Stomach smooth muscle (tissue), 2 donors: Measurements from ENCODE around the gene MCM7.
"Not testable (repeated sequence)": the region's sequence is repeated elsewhere in the genome, so short reads cannot be mapped to it uniquely, and the experiment has no call there.

Experiments
- H3K27ac ChIP-seq: one replicate; pipeline ENCODE4 v1.7.0; 2013; ENCODE audit warnings: mild to moderate bottlenecking, low read length, inconsistent platforms
- H3K27me3 ChIP-seq, 2 donors: one replicate each; pipeline ENCODE4 v1.7.0; 2013; ENCODE audit warnings: low read length in 2 of 2; ENCODE audit not compliant: insufficient read depth in 2 of 2, control insufficient read depth in 1 of 2
- H3K36me3 ChIP-seq, 2 donors: one replicate each; pipeline ENCODE4 v1.7.0; 2013; ENCODE audit warnings: low read length in 2 of 2; ENCODE audit not compliant: control insufficient read depth in 2 of 2, insufficient read depth in 2 of 2
- H3K4me1 ChIP-seq: one replicate; pipeline ENCODE4 v1.7.0; 2013; ENCODE audit warnings: low read length; ENCODE audit not compliant: control insufficient read depth, insufficient read depth
- H3K4me3 ChIP-seq, 2 donors: one replicate each; pipeline ENCODE4 v1.7.0; 2013; ENCODE audit warnings: low read length in 2 of 2
- H3K9ac ChIP-seq, 2 donors: one replicate each; pipeline ENCODE4 v1.7.0; 2013; ENCODE audit warnings: low read length in 2 of 2, mild to moderate bottlenecking in 1 of 2
- H3K9me3 ChIP-seq, 2 donors: one replicate each; pipeline ENCODE4 v1.7.0; 2013; ENCODE audit warnings: low read length in 2 of 2; ENCODE audit not compliant: control insufficient read depth in 2 of 2
- donor health status: healthy.
- donor health status: Pancreatic carcinoma.

MCM7 gene

GRCh38 chr7:100130608-100131453 is 29.6 kb upstream of the MCM7 start:
- H3K27ac ChIP-seq: no peak overlapping the region
- peak overlapping the region; percentile 44 to 46 for H3K4me3 ChIP-seq

DNA sequence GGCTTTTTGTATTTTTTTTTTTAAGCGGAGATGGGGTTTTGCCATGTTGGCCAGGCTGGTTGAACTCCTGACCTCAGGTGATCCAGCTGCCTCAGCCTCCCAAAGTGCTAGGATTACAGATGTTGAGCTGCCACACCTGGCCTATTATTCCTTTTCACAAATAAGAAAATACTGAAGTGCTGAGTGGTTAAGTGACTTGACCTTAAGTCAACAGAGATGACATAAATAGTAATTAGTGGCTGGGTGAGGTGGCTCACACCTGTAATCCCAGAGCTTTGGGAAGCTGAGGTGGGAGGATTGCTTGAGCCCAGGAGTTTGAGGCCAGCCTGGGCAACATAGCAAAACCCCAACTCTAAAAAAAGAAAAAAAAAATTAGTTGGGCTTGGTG is 29.0 kb upstream of the MCM7 start:
- H3K9ac ChIP-seq, H3K4me3 ChIP-seq, H3K36me3 ChIP-seq, H3K9me3 ChIP-seq, H3K27ac ChIP-seq, H3K27me3 ChIP-seq: not testable (repeated sequence)
- H3K4me1 ChIP-seq: peaks cover 29% of the 10 kb centered on the region

More at GRCh38 chr7:100130608-100131453, 29.6 kb upstream of the MCM7 start:
- Histone ChIP-seq H3K9ac (peak overlapping the region; percentile 36 to 57), H3K27me3 (no peaks in the 10 kb centered on the region), H3K4me1 (peaks cover 24% of the 10 kb centered on the region), H3K36me3 (no peaks in the 10 kb centered on the region), H3K9me3 (no peaks in the 10 kb centered on the region)

DNA sequence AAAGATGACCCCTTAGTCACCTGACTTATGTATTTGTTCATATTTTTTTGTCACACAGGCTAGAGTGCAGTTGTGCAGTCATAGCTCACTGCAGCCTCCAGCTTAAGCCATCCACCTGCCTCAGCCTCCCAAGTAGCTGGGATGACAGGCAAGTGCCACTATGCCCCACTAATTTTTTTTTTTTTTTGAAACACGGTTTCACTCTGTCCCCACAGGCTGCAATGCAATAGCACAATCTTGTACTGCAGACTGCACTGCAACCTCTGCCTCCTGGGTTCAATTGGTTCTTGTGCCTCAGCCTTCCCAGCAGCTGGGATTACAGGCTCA is 27.4 kb upstream of the MCM7 start:
- Histone ChIP-seq H3K36me3 (peaks cover 0 to 7% of the 10 kb centered on the region in 2 donors), H3K27ac (no peak overlapping the region), H3K4me1 (peaks cover 29% of the 10 kb centered on the region), H3K9ac (peak overlapping the region in 1 of 2 donors; percentile 29), H3K27me3 (no peaks in the 10 kb centered on the region), H3K9me3 (no peaks in the 10 kb centered on the region), H3K4me3 (peak overlapping the region in 1 of 2 donors; percentile 94)

DNA sequence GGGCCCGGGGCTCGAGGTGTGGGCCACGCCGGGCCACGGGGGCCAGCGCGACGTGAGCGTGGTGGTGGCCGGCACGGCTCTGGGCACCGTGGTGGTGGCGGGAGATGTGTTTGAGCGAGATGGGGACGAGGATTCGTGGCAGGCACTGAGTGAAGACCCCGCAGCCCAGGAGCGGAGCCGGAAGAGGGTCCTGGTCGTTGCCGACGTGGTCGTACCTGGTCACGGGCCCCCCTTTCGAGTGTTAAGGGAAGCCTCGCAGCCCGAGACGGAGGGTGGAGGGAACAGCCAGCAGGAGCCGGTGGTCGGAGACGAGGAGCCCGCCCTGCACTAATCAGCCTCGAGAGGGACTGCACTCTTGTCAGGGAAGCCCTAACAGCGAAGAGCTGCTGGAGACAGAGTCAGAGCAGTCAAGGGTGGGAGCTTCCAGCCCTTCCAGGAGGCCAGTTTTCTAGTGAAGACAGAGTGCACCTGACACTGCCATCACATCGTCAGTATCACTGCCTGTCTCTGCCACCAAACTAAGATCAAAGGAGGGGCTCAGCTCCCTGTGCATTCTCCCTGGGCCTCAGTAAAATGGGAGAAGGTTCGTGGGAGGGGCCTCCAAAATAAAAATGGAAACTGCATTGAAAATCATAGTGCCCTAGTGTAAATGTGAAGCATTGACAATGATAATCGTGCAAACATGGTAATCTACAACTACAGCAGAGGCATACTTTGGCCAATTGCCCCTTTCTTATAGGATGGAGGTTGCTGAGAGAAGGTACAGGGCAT is 26.9 kb upstream of the MCM7 start:
- Histone ChIP-seq H3K27me3 (no peaks in the 10 kb centered on the region), H3K4me3 (peak overlapping the region; percentile 94 to 96), H3K9ac (peak overlapping the region; percentile 95 to 97), H3K4me1 (peaks cover 29% of the 10 kb centered on the region), H3K27ac (peak overlapping the region; percentile 97), H3K36me3 (peaks cover 0 to 7% of the 10 kb centered on the region in 2 donors), H3K9me3 (no peaks in the 10 kb centered on the region)

DNA sequence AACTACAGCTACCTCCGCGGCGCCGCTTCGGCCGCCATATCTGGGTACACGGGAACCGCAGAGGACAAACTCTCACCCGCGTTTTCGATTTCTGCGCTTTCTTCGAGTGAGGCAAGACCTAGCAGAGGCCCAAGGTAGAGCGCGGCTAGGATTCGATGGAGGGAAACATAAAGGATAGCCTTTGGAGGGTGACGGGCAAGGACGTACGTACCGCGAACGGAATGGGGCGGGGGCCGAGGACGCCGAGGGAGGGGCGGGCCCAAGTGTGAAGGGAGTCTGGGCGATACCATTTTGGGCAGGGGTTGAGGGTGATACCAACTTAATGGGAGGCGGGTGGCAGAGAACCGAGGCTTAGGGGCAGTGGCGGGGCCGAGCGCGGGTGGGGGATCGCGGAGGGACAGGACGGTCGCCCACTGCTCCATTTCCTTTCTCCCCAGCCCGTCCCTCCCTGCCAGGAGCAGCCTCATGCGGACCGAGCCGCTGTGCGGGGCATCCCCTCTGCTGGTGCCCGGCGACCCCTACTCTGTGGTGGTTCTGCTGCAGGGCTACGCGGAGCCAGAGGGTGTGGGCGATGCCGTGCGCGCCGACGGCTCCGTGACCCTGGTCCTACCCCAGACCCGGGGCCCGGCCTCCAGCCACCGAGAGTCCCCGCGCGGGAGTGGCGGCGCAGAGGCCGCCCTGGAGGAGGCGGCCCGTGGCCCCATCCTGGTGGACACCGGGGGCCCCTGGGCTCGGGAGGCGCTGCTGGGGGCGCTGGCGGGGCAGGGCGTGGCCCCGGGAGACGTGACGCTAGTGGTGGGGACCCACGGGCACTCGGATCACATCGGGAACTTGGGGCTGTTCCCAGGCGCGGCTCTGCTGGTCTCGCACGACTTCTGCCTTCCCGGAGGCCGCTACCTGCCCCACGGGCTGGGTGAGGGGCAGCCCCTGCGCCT is 26.0 kb upstream of the MCM7 start, which contains the start of gene MBLAC1:
Gene MBLAC1 (plus strand): TSS at position 37 of the 935 bp plus-strand sequence. CDS start 429 bp downstream, at position 466.
- Histone ChIP-seq H3K4me3 (peak within 1 kb of the TSS; percentile 94 to 96), H3K4me1 (peaks cover 32% of the 10 kb centered on the region), H3K27me3 (no peaks in the 10 kb centered on the region), H3K36me3 (peaks cover 2 to 7% of the 10 kb centered on the region in 2 donors), H3K9me3 (no peaks in the 10 kb centered on the region), H3K9ac (peak within 1 kb of the TSS; percentile 95 to 97), H3K27ac (peak within 1 kb of the TSS; percentile 97)

DNA sequence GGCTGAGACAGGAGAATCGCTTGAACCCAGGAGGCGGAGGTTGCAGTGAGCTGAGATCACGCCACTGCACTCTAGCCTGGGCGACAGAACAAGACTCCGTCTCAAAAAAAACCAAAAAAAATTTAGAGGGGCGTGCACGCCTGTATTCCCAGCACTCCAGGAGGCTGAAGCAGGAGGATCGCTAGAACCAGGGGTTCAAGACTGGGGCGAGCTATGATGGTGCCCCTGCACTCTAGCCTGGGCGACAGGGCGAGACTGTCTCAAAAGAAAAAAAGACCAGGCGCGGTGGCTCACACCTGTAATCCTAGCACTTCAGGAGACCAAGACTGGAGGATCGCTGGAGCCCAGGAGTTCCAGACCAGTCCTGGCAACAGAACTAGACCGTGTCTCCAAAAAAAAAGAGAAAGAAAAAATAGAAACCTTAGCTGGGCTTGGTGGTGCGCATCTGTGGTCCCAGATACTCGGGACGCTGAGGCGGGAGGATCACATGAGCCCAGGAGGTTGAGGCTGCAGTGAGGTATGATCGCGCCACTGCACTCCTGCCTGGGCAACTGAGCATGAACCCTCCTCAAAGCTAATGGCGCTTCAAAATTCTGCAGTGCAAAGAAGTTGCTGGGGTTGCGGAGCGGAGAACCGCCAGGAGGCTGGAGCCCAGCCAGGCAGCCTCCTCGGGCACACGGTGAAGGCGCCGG is 25.2 kb upstream of the MCM7 start:
- Histone ChIP-seq H3K9me3 (no peaks in the 10 kb centered on the region), H3K9ac (peak overlapping the region; percentile 95 to 97), H3K27ac (peak overlapping the region; percentile 97), H3K27me3 (no peaks in the 10 kb centered on the region), H3K36me3 (peaks cover 2 to 7% of the 10 kb centered on the region in 2 donors), H3K4me3 (peak overlapping the region; percentile 94 to 96), H3K4me1 (peaks cover 36% of the 10 kb centered on the region)

- H3K36me3 ChIP-seq: peaks cover 2 to 7% of the 10 kb centered on the region in 2 donors
- no peak overlapping the region for H3K27ac ChIP-seq
- H3K4me1 ChIP-seq: peaks cover 41% of the 10 kb centered on the region
- no peaks in the 10 kb centered on the region for H3K9me3 ChIP-seq
- H3K9ac ChIP-seq: no peak overlapping the region
- no peaks in the 10 kb centered on the region for H3K27me3 ChIP-seq
- no peak overlapping the region for H3K4me3 ChIP-seq
Observed at GRCh38 chr7:100124301-100125230, 23.4 kb upstream of the MCM7 start.

DNA sequence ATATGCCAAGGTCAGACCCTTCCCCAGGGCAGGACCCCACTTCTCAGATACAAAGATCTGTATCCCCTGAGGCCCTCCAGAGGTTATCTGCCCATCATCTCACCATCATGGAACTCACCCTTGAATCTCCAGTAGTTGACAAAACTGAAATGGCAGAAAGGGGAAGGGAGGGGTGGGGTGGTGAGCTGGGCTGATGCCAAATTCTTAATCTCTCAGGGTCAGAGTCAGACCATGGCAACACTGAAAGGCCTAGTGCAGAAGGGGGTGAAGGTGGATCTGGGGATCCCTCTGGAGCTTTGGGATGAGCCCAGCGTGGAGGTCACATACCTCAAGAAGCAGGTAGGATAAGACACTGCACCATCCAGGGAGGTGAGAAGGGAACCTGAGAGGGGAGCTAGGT is 21.4 kb upstream of the MCM7 start:
- H3K9ac ChIP-seq: no peak overlapping the region
- H3K36me3 ChIP-seq: peaks cover 2 to 7% of the 10 kb centered on the region in 2 donors
- H3K4me1 ChIP-seq: peaks cover 40% of the 10 kb centered on the region
- no peaks in the 10 kb centered on the region for H3K9me3 ChIP-seq
- H3K27ac ChIP-seq: no peak overlapping the region
- H3K4me3 ChIP-seq: no peak overlapping the region
- H3K27me3 ChIP-seq: no peaks in the 10 kb centered on the region

GRCh38 chr7:100122067-100122466 is 20.9 kb upstream of the MCM7 start:
- Histone ChIP-seq H3K27ac (no peak overlapping the region), H3K4me1 (peaks cover 36% of the 10 kb centered on the region), H3K36me3 (peaks cover 2 to 7% of the 10 kb centered on the region in 2 donors), H3K4me3 (no peak overlapping the region), H3K9ac (no peak overlapping the region), H3K27me3 (no peaks in the 10 kb centered on the region), H3K9me3 (no peaks in the 10 kb centered on the region)
